GM03348 (cell line): ENCODE results near the gene SFMBT2.
"Not testable (repeated sequence)": the region's sequence is repeated elsewhere in the genome, so short reads cannot be mapped to it uniquely, and the experiment has no call there.

Source experiments
- DNase-seq: peaks from one replicate; pipeline ENCODE4 v3.0.0; 2012; ENCODE audit warnings: low spot score

SFMBT2 gene

GRCh38 chr10:7218968-7219367, 191.9 kb downstream of the SFMBT2 start:
- DNase-seq, result no peak

- DNase-seq, result not testable (repeated sequence)
Observed at GRCh38 chr10:7212696-7213095, 198.1 kb downstream of the SFMBT2 start.

GRCh38 chr10:7211857-7212577, 198.8 kb downstream of the SFMBT2 start:
- no peak for DNase-seq

GRCh38 chr10:7210516-7210915, 200.3 kb downstream of the SFMBT2 start:
- DNase-seq, result no peak

- no peak for DNase-seq
Observed at GRCh38 chr10:7209458-7209857, 201.4 kb downstream of the SFMBT2 start.

- no peak for DNase-seq
Observed at GRCh38 chr10:7206412-7207100, 204.3 kb downstream of the SFMBT2 start.

- no peak for DNase-seq
Observed at GRCh38 chr10:7205656-7206055, 205.2 kb downstream of the SFMBT2 start.

- DNase-seq, result no peak
Observed at GRCh38 chr10:7202793-7203355, 208.0 kb downstream of the SFMBT2 start.

GRCh38 chr10:7199152-7199760, 211.6 kb downstream of the SFMBT2 start:
- no peak for DNase-seq

GRCh38 chr10:7196284-7196683, 214.6 kb downstream of the SFMBT2 start:
- DNase-seq, result no peak

GRCh38 chr10:7195118-7195517, 215.7 kb downstream of the SFMBT2 start:
- DNase-seq, result no peak

GRCh38 chr10:7194571-7194970, 216.3 kb downstream of the SFMBT2 start:
- no peak for DNase-seq

- no peak for DNase-seq
Observed at GRCh38 chr10:7193369-7193768, 217.5 kb downstream of the SFMBT2 start.

GRCh38 chr10:7192831-7193361, 217.9 kb downstream of the SFMBT2 start:
- no peak for DNase-seq

- DNase-seq, result no peak
Observed at GRCh38 chr10:7192061-7192460, 218.8 kb downstream of the SFMBT2 start.

- not testable (repeated sequence) for DNase-seq
Observed at GRCh38 chr10:7190772-7191171, 220.1 kb downstream of the SFMBT2 start.

- no peak for DNase-seq
Observed at GRCh38 chr10:7189909-7190308, 220.9 kb downstream of the SFMBT2 start.

GRCh38 chr10:7188456-7189050, 222.3 kb downstream of the SFMBT2 start:
- DNase-seq, result no peak

- DNase-seq, result no peak
Observed at GRCh38 chr10:7186387-7187018, 224.3 kb downstream of the SFMBT2 start.

GRCh38 chr10:7185367-7185690, 225.5 kb downstream of the SFMBT2 start:
- DNase-seq, result no peak

GRCh38 chr10:7184660-7185366, 226.0 kb downstream of the SFMBT2 start:
- DNase-seq, result no peak
